Gastrocnemius medialis (tissue), 4 donors: ENCODE results near the gene DERA. TPM values are rescaled to one million over a fixed set of nuclear protein-coding genes. Genes with fewer than 3 reads are reported as not detected.
"Not testable (repeated sequence)": the region's sequence is repeated elsewhere in the genome, so short reads cannot be mapped to it uniquely, and the experiment has no call there.

Experiments used
- ATAC-seq, 2 donors: fragments of 150-250 bp; one replicate each; pipeline ENCODE4 v1.9.1; 2016
- DNase-seq, 2 donors: peaks; one replicate each; pipeline ENCODE4 v3.0.0-alpha.2; 2019
- H3K27ac ChIP-seq, 4 donors: fragments of 200-600 bp; sonication (generic); 1 replicate in 1 of 4; 2 replicates in 3 of 4; pipeline ENCODE4 v1.5.1; 2016 to 2018; ENCODE audit warnings: mild to moderate bottlenecking in 2 of 4, moderate library complexity in 1 of 4
- H3K27me3 ChIP-seq, 3 donors: fragments of 200-600 bp; sonication (generic) in 2 of 3; 1 replicate in 1 of 3; 2 replicates in 2 of 3; pipeline versions ENCODE4 v1.5.1 to v1.6.0; 2016 to 2019; ENCODE audit warnings: mild to moderate bottlenecking in 1 of 3, moderate library complexity in 1 of 3
- H3K36me3 ChIP-seq, 2 donors: fragments of 200-600 bp; sonication (generic) in 1 of 2; one replicate each; pipeline ENCODE4 v1.5.1; 2017 to 2018
- H3K4me1 ChIP-seq, 2 donors: fragments of 200-600 bp; sonication (generic) in 1 of 2; one replicate each; pipeline ENCODE4 v1.5.1; 2016 to 2017; ENCODE audit warnings: mild to moderate bottlenecking in 2 of 2
- H3K4me3 ChIP-seq, 4 donors: fragments of 200-600 bp; sonication (generic) in 3 of 4; 1 replicate in 1 of 4; 2 replicates in 3 of 4; pipeline ENCODE4 v1.5.1; 2016 to 2019; ENCODE audit warnings: mild to moderate bottlenecking in 2 of 4
- H3K9me3 ChIP-seq, 3 donors: fragments of 200-600 bp; sonication (generic) in 2 of 3; 1 replicate in 1 of 3; 2 replicates in 2 of 3; pipeline ENCODE4 v1.5.1; 2016 to 2019
- POLR2A ChIP-seq, 2 donors: fragments of 450-650 bp; IDR thresholded peaks; one replicate each; pipeline ENCODE4 v1.6.1; 2017; ENCODE audit warnings: antibody characterized with exemption in 2 of 2, mild to moderate bottlenecking in 2 of 2, moderate library complexity in 2 of 2
- in situ Hi-C, 4 donors: fragments of 200-750 bp; cut with MboI; loops; one replicate each; pipeline versions ENCODE4 v1.15.0 to v1.8.0; 2017; ENCODE audit warnings: low sequenced_read_pairs in 4 of 4
- intact Hi-C: fragments of 100-400 bp; cut with DNase I; formaldehyde crosslinking; loops from one replicate; pipeline ENCODE4 v1.15.1; 2023; ENCODE audit warnings: low total_unique reads
- total RNA-seq, 4 donors: library from RNA; depleted of rRNA; stranded (reverse); fragments of >200 nt; gene quantifications; one replicate each; pipeline versions ENCODE4 v1.1.0 to v1.2.3, GENCODE V29; 2016
- TF ChIP-seq, protein P1 (sequence below), 5 experiments: fragments of 450-650 bp in 3 of 5; fragments of 200-600 bp in 2 of 5; sonication (generic) in 2 of 5; IDR thresholded peaks in 4 of 5; conservative IDR thresholded peaks in 1 of 5; 1 replicate in 4 of 5; 2 replicates in 1 of 5; pipeline ENCODE4 v1.5.1; 2016 to 2019; ENCODE audit warnings: antibody characterized with exemption in 5 of 5, mild to moderate bottlenecking in 3 of 5, moderate library complexity in 3 of 5

The DERA gene
- total RNA-seq, 4 donors from 2014 or later: 29.2 to 50.1 (median 34.3) TPM

DNA sequence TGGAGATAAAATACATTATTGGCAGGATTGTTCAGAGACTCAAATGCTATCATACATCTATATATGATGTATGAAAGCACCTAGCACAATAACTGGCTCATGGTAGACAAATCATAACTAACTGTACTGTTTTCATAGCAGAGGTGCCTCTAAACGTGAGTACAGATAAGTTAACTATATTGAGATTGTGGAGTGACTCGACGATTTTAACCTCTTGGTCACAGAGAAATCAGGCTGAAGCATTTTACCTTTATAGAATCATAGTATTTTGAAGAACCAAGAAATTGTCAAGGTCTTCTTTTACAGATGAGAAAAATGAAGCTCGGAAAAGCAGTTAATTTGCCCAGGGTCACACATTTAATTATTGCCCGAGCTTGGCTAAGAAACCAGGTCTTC lies 666 bp upstream of the DERA start:
- TF ChIP-seq, protein P1, sequence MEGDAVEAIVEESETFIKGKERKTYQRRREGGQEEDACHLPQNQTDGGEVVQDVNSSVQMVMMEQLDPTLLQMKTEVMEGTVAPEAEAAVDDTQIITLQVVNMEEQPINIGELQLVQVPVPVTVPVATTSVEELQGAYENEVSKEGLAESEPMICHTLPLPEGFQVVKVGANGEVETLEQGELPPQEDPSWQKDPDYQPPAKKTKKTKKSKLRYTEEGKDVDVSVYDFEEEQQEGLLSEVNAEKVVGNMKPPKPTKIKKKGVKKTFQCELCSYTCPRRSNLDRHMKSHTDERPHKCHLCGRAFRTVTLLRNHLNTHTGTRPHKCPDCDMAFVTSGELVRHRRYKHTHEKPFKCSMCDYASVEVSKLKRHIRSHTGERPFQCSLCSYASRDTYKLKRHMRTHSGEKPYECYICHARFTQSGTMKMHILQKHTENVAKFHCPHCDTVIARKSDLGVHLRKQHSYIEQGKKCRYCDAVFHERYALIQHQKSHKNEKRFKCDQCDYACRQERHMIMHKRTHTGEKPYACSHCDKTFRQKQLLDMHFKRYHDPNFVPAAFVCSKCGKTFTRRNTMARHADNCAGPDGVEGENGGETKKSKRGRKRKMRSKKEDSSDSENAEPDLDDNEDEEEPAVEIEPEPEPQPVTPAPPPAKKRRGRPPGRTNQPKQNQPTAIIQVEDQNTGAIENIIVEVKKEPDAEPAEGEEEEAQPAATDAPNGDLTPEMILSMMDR (IDR thresholded peaks at IDR 0.05 in 4 of 5, conservative IDR thresholded peaks at IDR 0.05 in 1 of 5): no peak
- no peak for TF ChIP-seq POLR2A (IDR thresholded peaks at IDR 0.05)
- H3K27me3 ChIP-seq: no peaks in the 10 kb centered on the region
- peak overlapping the region; percentile 85 to 91 (median 88) for H3K27ac ChIP-seq
- ATAC-seq (no peak), DNase-seq (no peak)
- peaks cover 0 to 9% of the 10 kb centered on the region in 2 donors for H3K36me3 ChIP-seq
- peaks cover 3 to 6% of the 10 kb centered on the region in 2 donors for H3K4me1 ChIP-seq
- in situ Hi-C loops (loop anchor here in 1 of 4 donors (25.0 kb wide), 1 partner anchor 1123 kb away; no protein-coding TSS in a partner anchor), intact Hi-C loops (loop anchor here (5.0 kb wide), 1 partner anchor 1353 kb away; no protein-coding TSS in a partner anchor)
- peak overlapping the region; percentile 76 to 87 (median 80) for H3K4me3 ChIP-seq
- no peaks in the 10 kb centered on the region for H3K9me3 ChIP-seq

DNA sequence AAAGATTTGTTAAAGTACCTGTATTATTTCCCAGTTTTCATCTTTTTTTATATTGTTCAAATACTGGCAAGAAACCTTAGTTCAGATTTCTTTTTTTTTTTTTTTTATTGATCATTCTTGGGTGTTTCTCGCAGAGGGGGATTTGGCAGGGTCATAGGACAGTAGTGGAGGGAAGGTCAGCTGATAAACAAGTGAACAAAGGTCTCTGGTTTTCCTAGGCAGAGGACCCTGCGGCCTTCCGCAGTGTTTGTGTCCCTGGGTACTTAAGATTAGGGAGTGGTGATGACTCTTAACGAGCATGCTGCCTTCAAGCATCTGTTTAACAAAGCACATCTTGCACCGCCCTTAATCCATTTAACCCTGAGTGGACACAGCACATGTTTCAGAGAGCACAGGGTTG lies 799 bp downstream of the DERA start:
- ATAC-seq, H3K36me3 ChIP-seq, DNase-seq, H3K27me3 ChIP-seq, H3K9me3 ChIP-seq, H3K4me1 ChIP-seq: not testable (repeated sequence)
- H3K27ac ChIP-seq: peak overlapping the region; percentile 85 to 91 (median 88)
- in situ Hi-C loops (loop anchor here in 1 of 4 donors (25.0 kb wide), 1 partner anchor 1125 kb away; no protein-coding TSS in a partner anchor), intact Hi-C loops (loop anchor here (5.0 kb wide), 1 partner anchor 1355 kb away; no protein-coding TSS in a partner anchor)
- H3K4me3 ChIP-seq: peak overlapping the region; percentile 76 to 87 (median 80)

DNA sequence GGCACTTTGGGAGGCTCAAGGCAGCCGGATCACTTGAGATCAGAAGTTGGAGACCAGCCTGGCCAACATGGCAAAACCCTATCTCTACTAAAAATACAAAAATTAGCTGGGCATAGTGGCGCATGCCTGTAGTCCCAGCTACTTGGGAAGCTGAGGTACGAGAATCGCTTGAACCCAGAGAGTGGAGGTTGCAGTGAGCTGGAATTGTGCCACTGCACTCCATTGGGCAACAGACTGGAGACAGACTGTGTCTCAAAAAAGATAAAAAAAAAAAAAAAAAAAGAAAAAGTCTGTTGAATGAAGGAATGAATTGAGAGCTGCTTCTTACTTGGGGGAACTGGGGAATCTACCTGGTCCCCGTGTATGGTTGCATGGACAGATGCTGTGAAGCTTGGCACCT lies 3.0 kb downstream of the DERA start:
- DNase-seq, H3K36me3 ChIP-seq, H3K9me3 ChIP-seq, H3K27ac ChIP-seq, H3K27me3 ChIP-seq, H3K4me1 ChIP-seq, H3K4me3 ChIP-seq, ATAC-seq: not testable (repeated sequence)
- in situ Hi-C loops (loop anchor here in 1 of 4 donors (25.0 kb wide), 1 partner anchor 1127 kb away; no protein-coding TSS in a partner anchor), intact Hi-C loops (loop anchor here (5.0 kb wide), 1 partner anchor 1357 kb away; no protein-coding TSS in a partner anchor)

DNA sequence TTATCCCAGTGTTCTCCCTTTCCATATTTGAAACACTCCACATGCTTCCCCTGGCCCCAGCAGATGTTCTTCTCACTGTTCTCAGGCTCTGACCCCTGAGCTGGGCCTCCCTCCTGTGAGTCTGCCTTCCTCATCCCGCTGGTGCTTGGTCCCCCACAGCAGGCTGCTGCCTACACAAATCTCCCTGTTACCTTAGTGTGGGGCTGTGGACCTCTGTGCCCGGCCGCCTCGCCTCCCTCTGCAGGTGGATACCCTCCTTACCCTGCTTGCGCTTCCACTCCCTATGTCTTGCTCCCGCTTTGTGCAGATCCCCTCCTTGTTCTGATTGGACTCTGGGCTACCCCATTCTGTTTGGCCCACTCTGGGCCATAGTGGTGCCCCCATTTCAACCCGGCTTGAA lies 6.9 kb downstream of the DERA start:
- no peaks in the 10 kb centered on the region for H3K36me3 ChIP-seq
- H3K4me3 ChIP-seq: no peak overlapping the region
- in situ Hi-C loops (loop anchor here in 1 of 4 donors (25.0 kb wide), 1 partner anchor 1131 kb away; no protein-coding TSS in a partner anchor), intact Hi-C loops (no loop called here)
- ATAC-seq (no peak), DNase-seq (no peak)
- H3K9me3 ChIP-seq: no peaks in the 10 kb centered on the region
- no peaks in the 10 kb centered on the region for H3K4me1 ChIP-seq
- H3K27me3 ChIP-seq: no peaks in the 10 kb centered on the region
- TF ChIP-seq, protein P1 (IDR thresholded peaks at IDR 0.05 in 4 of 5, conservative IDR thresholded peaks at IDR 0.05 in 1 of 5): no peak
- no peak for TF ChIP-seq POLR2A (IDR thresholded peaks at IDR 0.05)
- no peak overlapping the region for H3K27ac ChIP-seq

DNA sequence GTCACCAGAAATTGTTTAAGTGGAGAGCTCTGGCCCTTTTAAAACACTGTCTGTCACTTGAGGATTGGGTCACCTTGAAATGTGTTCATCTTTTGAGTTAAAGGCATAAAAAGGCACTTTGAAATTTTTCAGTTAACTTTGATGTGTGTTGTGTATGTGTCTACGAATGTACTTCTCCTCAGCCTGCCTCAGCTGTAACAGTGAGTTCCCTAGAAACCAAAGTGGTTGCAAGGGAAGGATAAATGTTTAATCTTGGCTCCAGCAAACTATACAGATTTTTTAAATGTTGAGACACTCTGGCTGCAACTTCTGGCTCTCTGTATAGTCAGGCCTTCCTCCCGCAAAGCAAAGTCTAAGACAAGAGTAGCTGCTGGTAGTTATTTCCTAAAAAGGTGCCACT lies 8.3 kb downstream of the DERA start:
- in situ Hi-C loops: loop anchor here in 1 of 4 donors (25.0 kb wide), 1 partner anchor 1132 kb away; no protein-coding TSS in a partner anchor
- Histone ChIP-seq H3K27me3 (no peaks in the 10 kb centered on the region), H3K27ac (no peak overlapping the region), H3K9me3 (no peaks in the 10 kb centered on the region), H3K4me3 (no peak overlapping the region), H3K4me1 (no peaks in the 10 kb centered on the region), H3K36me3 (no peaks in the 10 kb centered on the region)
- no peak for TF ChIP-seq POLR2A (IDR thresholded peaks at IDR 0.05)
- TF ChIP-seq, protein P1 (IDR thresholded peaks at IDR 0.05 in 4 of 5, conservative IDR thresholded peaks at IDR 0.05 in 1 of 5): no peak
- ATAC-seq: no peak
- intact Hi-C loops: no loop called here
- DNase-seq: no peak
